RWPE1 (cell line): ENCODE data around the gene A1BG.
"Not testable (repeated sequence)": the region's sequence is repeated elsewhere in the genome, so short reads cannot be mapped to it uniquely, and the experiment has no call there.

Experiments
- CTCF ChIA-PET: fragments of 350-600 bp; sonication (Branson Sonifier 250); formaldehyde crosslinking; extraction: SDS; loops from one replicate; lab custom pipeline; 2021; lab: Yijun Ruan, JAX
- POLR2A ChIA-PET: fragments of 400-600 bp; formaldehyde crosslinking; extraction: SDS; loops from one replicate; lab custom pipeline; 2020; ENCODE audit warnings: antibody characterized with exemption; ENCODE audit not compliant: low non-redundant PET; lab: Yijun Ruan, JAX
- DNase-seq: peaks from one replicate; pipeline ENCODE4 v3.0.0; 2012; ENCODE audit warnings: low spot score
- H3K27ac ChIP-seq: fragments of 450-650 bp; 2 replicates; pipeline ENCODE4 v1.5.1; 2017
- CTCF ChIP-seq: fragments of 450-650 bp; conservative IDR thresholded peaks from 2 replicates; pipeline ENCODE4 v1.5.1; 2017; ENCODE audit warnings: low read depth, mild to moderate bottlenecking

A1BG gene

GRCh38 chr19:58319241-58319640 lies 34.1 kb downstream of the A1BG start:
- CTCF ChIA-PET = no interaction called here
- H3K27ac ChIP-seq = 0 out of 2 replicates have a peak overlapping the region, but pooled peaks have one; percentile 6
- DNase-seq = no peak
- TF ChIP-seq CTCF = no peak
- POLR2A ChIA-PET = no interaction called here

- DNase-seq = no peak
- no peak overlapping the region for H3K27ac ChIP-seq
- POLR2A ChIA-PET = no interaction called here
- CTCF ChIA-PET = no interaction called here
- TF ChIP-seq CTCF = no peak
Measured at GRCh38 chr19:58318297-58318696, 35.0 kb downstream of the A1BG start.

- CTCF ChIA-PET = no interaction called here
- H3K27ac ChIP-seq = no peak overlapping the region
- DNase-seq = peak; percentile 42
- no peak for TF ChIP-seq CTCF
- POLR2A ChIA-PET = no interaction called here
Measured at GRCh38 chr19:58317476-58318072, 35.7 kb downstream of the A1BG start.

GRCh38 chr19:58315580-58315979 lies 37.7 kb downstream of the A1BG start:
- POLR2A ChIA-PET = no interaction called here
- no peak overlapping the region for H3K27ac ChIP-seq
- CTCF ChIA-PET = no interaction called here
- no peak for TF ChIP-seq CTCF
- no peak for DNase-seq

- ChIA-PET CTCF (interaction anchor here (0.6 kb wide), 2 partner anchors 83 to 125 kb away, joined by 3 to 4 read pairs; partner anchors contain the start of gene ZNF544), POLR2A (no interaction called here)
Measured at GRCh38 chr19:58311345-58311865, 41.9 kb downstream of the A1BG start.

GRCh38 chr19:58310685-58311084 lies 42.6 kb downstream of the A1BG start:
- POLR2A ChIA-PET, DNase-seq: not testable (repeated sequence)
- CTCF ChIA-PET = interaction anchor here (0.6 kb wide), 1 partner anchor 82 kb away, joined by 3 read pairs; the partner anchor contains the start of gene ZNF544

More at GRCh38 chr19:58311345-58311865, 41.9 kb downstream of the A1BG start:
- no peak for DNase-seq
- H3K27ac ChIP-seq = no peak overlapping the region
- no peak for TF ChIP-seq CTCF

More at GRCh38 chr19:58310685-58311084, 42.6 kb downstream of the A1BG start:
- TF ChIP-seq CTCF = peak; percentile 26; the same call in 1 of the 2 replicates
- not testable (repeated sequence) for H3K27ac ChIP-seq
